HCT116 (cell line): Measurements from ENCODE around the gene SH3PXD2A. TPM values are rescaled to one million over a fixed set of nuclear protein-coding genes. Genes with fewer than 3 reads are reported as not detected.

Experiments used
- ATAC-seq: fragments of 200-7000 bp; cut with Tn5 transposase; 2 replicates; pipeline ENCODE4 v1.9.1; 2020; ENCODE audit warnings: mild to moderate bottlenecking, moderate library complexity
- BruUV-seq: library from RNA; stranded (reverse); fragments of 400-500 nt; replicated peaks from 2 replicates; lab custom pipeline; 2021; lab: Mats Ljungman, UMichigan
- CTCF ChIA-PET: fragments of 300-600 bp; sonication (Branson Sonifier 250); formaldehyde crosslinking; loops from one replicate; lab custom pipeline; 2021; ENCODE audit warnings: antibody characterized with exemption; lab: Charles Lee
- POLR2A ChIA-PET: fragments of 300-600, 350-600 bp; sonication (Branson Sonifier 250); formaldehyde crosslinking; loops from one replicate; lab custom pipeline; 2021; ENCODE audit warnings: antibody characterized with exemption; lab: Charles Lee
- RAD21 ChIA-PET, 2 experiments: fragments of 300-600 bp; sonication (Branson Sonifier 250); formaldehyde crosslinking; loops; one replicate each; lab custom pipeline; 2023; ENCODE audit warnings: low total read pairs in 2 of 2; ENCODE audit not compliant: uncharacterized antibody in 2 of 2, unreplicated experiment in 2 of 2, low non-redundant PET in 1 of 2; lab: Charles Lee
- DNase-seq: peaks from one replicate; pipeline ENCODE4 v3.0.0-alpha.2; 2010; ENCODE audit warnings: low read depth, low spot score
- H2AFZ ChIP-seq: fragments of 200-600 bp; shearing (Covaris generic), sonication (generic); 2 replicates; pipeline ENCODE4 v1.6.1; 2017; ENCODE audit warnings: low read depth, mixed run types, mixed read lengths, antibody characterized with exemption, low read length; ENCODE audit not compliant: poor library complexity, severe bottlenecking
- H3K27ac ChIP-seq: 2 replicates; pipeline ENCODE4 v1.5.1; 2012; ENCODE audit warnings: low read depth, low read length
- H3K27me3 ChIP-seq: fragments of 200-600 bp; sonication (generic); 2 replicates; pipeline ENCODE4 v1.6.1; 2016; ENCODE audit warnings: mixed run types, low read length, mixed read lengths; ENCODE audit not compliant: insufficient read depth
- H3K36me3 ChIP-seq, 2 experiments: fragments of 200-500 bp in 1 of 2; fragments of 200-600 bp in 1 of 2; sonication (Bioruptor generic) in 1 of 2; sonication (generic) in 1 of 2; 2 replicates each; pipeline versions ENCODE4 v1.5.1 to v1.6.1; 2014 to 2016; ENCODE audit warnings: low read length in 2 of 2, inconsistent platforms in 1 of 2, mixed read lengths in 1 of 2, mixed run types in 1 of 2; ENCODE audit not compliant: insufficient read depth in 2 of 2, control insufficient read depth in 1 of 2
- H3K4me1 ChIP-seq, 2 experiments: fragments of 200-600 bp in 1 of 2; sonication (generic) in 1 of 2; 2 replicates each; pipeline versions ENCODE4 v1.5.1 to v1.6.1; 2012 to 2017; ENCODE audit warnings: low read length in 2 of 2, inconsistent platforms in 1 of 2, mild to moderate bottlenecking in 1 of 2, mixed read lengths in 1 of 2, mixed run types in 1 of 2, moderate library complexity in 1 of 2; ENCODE audit not compliant: insufficient read depth in 2 of 2, control insufficient read depth in 1 of 2
- H3K4me2 ChIP-seq: fragments of 200-600 bp; sonication (generic); 2 replicates; pipeline ENCODE4 v1.6.1; 2017; ENCODE audit warnings: mixed run types, low read length, mixed read lengths
- H3K4me3 ChIP-seq, 2 experiments: fragments of 200-600 bp in 1 of 2; sonication (generic) in 1 of 2; replicated peaks in 1 of 2; 2 replicates each; pipeline ENCODE4 v1.5.1; 2011 to 2016; ENCODE audit warnings: low read length in 2 of 2, control low read depth in 1 of 2, low read depth in 1 of 2, mild to moderate bottlenecking in 1 of 2, mixed read lengths in 1 of 2, mixed run types in 1 of 2
- H3K79me2 ChIP-seq: fragments of 200-600 bp; sonication (generic); 2 replicates; pipeline ENCODE4 v1.6.1; 2017; ENCODE audit warnings: mild to moderate bottlenecking, mixed run types, low read length, moderate library complexity, mixed read lengths; ENCODE audit not compliant: insufficient read depth
- H3K9ac ChIP-seq: fragments of 200-600 bp; sonication (generic); 2 replicates; pipeline ENCODE4 v1.6.1; 2016; ENCODE audit warnings: low read length, mixed read lengths
- H3K9me2 ChIP-seq: fragments of 200-600 bp; sonication (generic), shearing (Covaris generic); 2 replicates; pipeline ENCODE4 v1.6.1; 2017; ENCODE audit warnings: mixed run types, mild to moderate bottlenecking, moderate library complexity; ENCODE audit not compliant: insufficient read depth
- H3K9me3 ChIP-seq, 2 experiments: fragments of 200-500 bp in 1 of 2; fragments of 200-600 bp in 1 of 2; sonication (Bioruptor generic) in 1 of 2; sonication (generic) in 1 of 2; 2 replicates each; pipeline ENCODE4 v1.6.1; 2014 to 2017; ENCODE audit warnings: low read length in 2 of 2, mixed read lengths in 2 of 2, inconsistent platforms in 1 of 2, low read depth in 1 of 2, mild to moderate bottlenecking in 1 of 2, mixed run types in 1 of 2, moderate library complexity in 1 of 2; ENCODE audit not compliant: control insufficient read depth in 1 of 2, insufficient read depth in 1 of 2
- H4K20me1 ChIP-seq: fragments of 200-600 bp; sonication (generic), shearing (Covaris generic); 2 replicates; pipeline ENCODE4 v1.6.1; 2017; ENCODE audit warnings: mixed run types, mild to moderate bottlenecking, moderate library complexity; ENCODE audit not compliant: insufficient read depth
- CBX3 ChIP-seq: IDR thresholded peaks from 2 replicates; pipeline ENCODE4 v1.6.1; 2012; ENCODE audit warnings: low read depth
- CEBPB ChIP-seq: IDR thresholded peaks from 2 replicates; pipeline ENCODE4 v1.6.1; 2012; ENCODE audit warnings: low read depth
- EGR1 ChIP-seq: IDR thresholded peaks from 2 replicates; pipeline ENCODE4 v1.6.1; 2012; ENCODE audit warnings: low read depth
- ELF1 ChIP-seq: IDR thresholded peaks from 2 replicates; pipeline ENCODE4 v1.6.1; 2012; ENCODE audit warnings: low read depth, borderline replicate concordance
- EZH2 ChIP-seq: fragments of 200-600 bp; sonication (generic); IDR thresholded peaks from 2 replicates; pipeline ENCODE4 v1.6.1; 2017; ENCODE audit warnings: antibody characterized with exemption, mixed run types
- EZH2phosphoT487 ChIP-seq: fragments of 200-600 bp; IDR thresholded peaks from 2 replicates; pipeline ENCODE4 v1.6.1; 2018; ENCODE audit warnings: antibody characterized with exemption, borderline replicate concordance
- FOSL1 ChIP-seq: IDR thresholded peaks from 2 replicates; pipeline ENCODE4 v1.6.1; 2012; ENCODE audit warnings: low read depth
- JUND ChIP-seq: IDR thresholded peaks from 2 replicates; pipeline ENCODE4 v1.6.1; 2012
- POLR2A ChIP-seq: IDR thresholded peaks from 2 replicates; pipeline ENCODE4 v1.7.0; 2011; ENCODE audit warnings: borderline replicate concordance; ENCODE audit not compliant: insufficient read depth, insufficient read length; ENCODE audit errors: extremely low read depth
- POLR2AphosphoS5 ChIP-seq: IDR thresholded peaks from 2 replicates; pipeline ENCODE4 v1.6.1; 2011; ENCODE audit warnings: mild to moderate bottlenecking, low read depth, low read length, moderate library complexity
- RAD21 ChIP-seq: IDR thresholded peaks from 2 replicates; pipeline ENCODE4 v1.6.1; 2012; ENCODE audit warnings: low read depth, mild to moderate bottlenecking
- SIN3A ChIP-seq: IDR thresholded peaks from 2 replicates; pipeline ENCODE4 v1.6.1; 2012; ENCODE audit warnings: low read depth
- SP1 ChIP-seq: IDR thresholded peaks from 2 replicates; pipeline ENCODE4 v1.6.1; 2012; ENCODE audit warnings: low read depth
- SRF ChIP-seq: IDR thresholded peaks from 2 replicates; pipeline ENCODE4 v1.6.1; 2012; ENCODE audit warnings: low read depth
- TCF7L2 ChIP-seq: IDR thresholded peaks from 2 replicates; pipeline ENCODE4 v1.7.0; 2011; ENCODE audit warnings: borderline replicate concordance, inconsistent platforms; ENCODE audit not compliant: insufficient read depth, insufficient read length; ENCODE audit errors: extremely low read depth
- YY1 ChIP-seq: IDR thresholded peaks from 2 replicates; pipeline ENCODE4 v1.6.1; 2011; ENCODE audit warnings: low read length, low read depth, moderate library complexity, mild to moderate bottlenecking; ENCODE audit not compliant: insufficient replicate concordance; ENCODE audit errors: extremely low read depth
- intact Hi-C: fragments of 100-400 bp; cut with micrococcal nuclease; formaldehyde crosslinking; loops from 2 replicates; pipeline ENCODE4 v1.10.0; 2022
- total RNA-seq: library from RNA; stranded (reverse); gene quantifications from one replicate; pipeline ENCODE4 v1.2.1, GENCODE V29; 2021; ENCODE audit not compliant: unreplicated experiment
- TF ChIP-seq, protein P1 (sequence below): IDR thresholded peaks from 2 replicates; pipeline ENCODE4 v1.6.1; 2011; ENCODE audit warnings: mild to moderate bottlenecking, low read length, moderate library complexity; ENCODE audit not compliant: insufficient replicate concordance; ENCODE audit errors: extremely low read depth
- TF ChIP-seq, protein P2 (sequence below): IDR thresholded peaks from 2 replicates; pipeline ENCODE4 v1.6.1; 2012
- TF ChIP-seq, protein P3 (sequence below): IDR thresholded peaks from 2 replicates; pipeline ENCODE4 v1.6.1; 2012
- TF ChIP-seq, protein P4 (sequence below), 3 experiments: fragments of 200-600 bp in 1 of 3; sonication (generic) in 1 of 3; IDR thresholded peaks in 2 of 3; conservative IDR thresholded peaks in 1 of 3; 2 replicates each; pipeline ENCODE4 v1.5.1; 2012 to 2017; ENCODE audit warnings: low read depth in 2 of 3, low read length in 2 of 3, antibody characterized with exemption in 1 of 3, borderline replicate concordance in 1 of 3, control low read depth in 1 of 3, mild to moderate bottlenecking in 1 of 3, mixed read lengths in 1 of 3, mixed run types in 1 of 3, moderate library complexity in 1 of 3; ENCODE audit not compliant: insufficient read depth in 1 of 3

Gene SH3PXD2A
- total RNA-seq, 1 experiment from 2014 or later, result 8.7 TPM

DNA sequence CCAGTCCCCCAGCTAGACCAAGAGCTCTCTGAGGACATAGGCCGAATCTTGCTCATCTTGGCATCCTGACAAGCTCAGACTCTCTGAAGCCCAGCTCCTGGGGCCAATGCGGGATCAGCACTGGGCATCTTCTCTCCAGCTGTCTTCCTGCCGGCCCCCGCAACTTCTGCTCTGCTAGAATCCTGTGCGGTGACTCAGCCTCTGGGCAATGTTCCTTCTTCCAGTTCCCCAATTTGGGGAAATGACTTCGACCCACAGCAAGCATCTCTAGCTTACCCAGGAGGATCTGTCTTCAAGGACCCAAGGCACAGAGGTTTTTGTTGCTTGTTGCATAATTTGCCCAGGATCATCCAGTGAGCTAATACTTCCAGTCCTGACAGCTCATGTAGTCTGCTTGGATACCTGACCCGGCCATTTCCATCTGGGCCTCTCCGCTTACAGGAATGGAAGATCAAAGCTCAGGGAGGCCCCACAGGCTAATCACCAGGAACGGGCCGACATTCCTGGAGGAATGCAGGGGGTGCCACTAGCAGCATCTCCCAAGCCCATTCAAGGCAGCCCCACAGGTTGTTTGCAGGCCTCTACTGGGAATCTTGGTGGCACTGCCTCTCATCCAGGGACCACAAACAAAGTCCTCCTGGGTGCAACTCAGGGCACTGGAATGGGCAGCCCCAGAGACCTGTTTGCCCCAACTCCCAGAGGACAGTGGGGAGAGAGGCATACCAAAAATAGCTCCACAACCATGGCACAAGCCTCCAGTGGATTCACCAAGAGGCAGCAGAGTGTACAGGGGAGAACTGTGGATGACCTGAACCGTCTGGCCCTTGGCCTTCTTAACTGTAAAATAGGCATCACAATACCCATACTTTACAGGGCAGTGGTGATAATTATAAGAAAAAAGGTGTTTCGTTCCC lies 210.0 kb downstream of the SH3PXD2A start:
- Histone ChIP-seq H3K36me3 (no peaks in the 10 kb centered on the region), H3K4me2 (no peak overlapping the region)

More for the DNA sequence above, 210.0 kb downstream of the SH3PXD2A start:
- ChIA-PET POLR2A (no interaction called here), CTCF (no interaction called here), RAD21 (no interaction called here)
- Histone ChIP-seq H3K27me3 (no peaks in the 10 kb centered on the region), H3K4me3 (no peak overlapping the region), H4K20me1 (no peaks in the 10 kb centered on the region), H3K4me1 (peaks cover 3 to 9% of the 10 kb centered on the region in 2 experiments; a peak in 3 of 4 replicates), H3K9me3 (no peaks in the 10 kb centered on the region), H3K79me2 (no peaks in the 10 kb centered on the region)
- intact Hi-C loops, result no loop called here
- no TSS peak for BruUV-seq
- DNase-seq, result no peak
- TF ChIP-seq, protein P1, sequence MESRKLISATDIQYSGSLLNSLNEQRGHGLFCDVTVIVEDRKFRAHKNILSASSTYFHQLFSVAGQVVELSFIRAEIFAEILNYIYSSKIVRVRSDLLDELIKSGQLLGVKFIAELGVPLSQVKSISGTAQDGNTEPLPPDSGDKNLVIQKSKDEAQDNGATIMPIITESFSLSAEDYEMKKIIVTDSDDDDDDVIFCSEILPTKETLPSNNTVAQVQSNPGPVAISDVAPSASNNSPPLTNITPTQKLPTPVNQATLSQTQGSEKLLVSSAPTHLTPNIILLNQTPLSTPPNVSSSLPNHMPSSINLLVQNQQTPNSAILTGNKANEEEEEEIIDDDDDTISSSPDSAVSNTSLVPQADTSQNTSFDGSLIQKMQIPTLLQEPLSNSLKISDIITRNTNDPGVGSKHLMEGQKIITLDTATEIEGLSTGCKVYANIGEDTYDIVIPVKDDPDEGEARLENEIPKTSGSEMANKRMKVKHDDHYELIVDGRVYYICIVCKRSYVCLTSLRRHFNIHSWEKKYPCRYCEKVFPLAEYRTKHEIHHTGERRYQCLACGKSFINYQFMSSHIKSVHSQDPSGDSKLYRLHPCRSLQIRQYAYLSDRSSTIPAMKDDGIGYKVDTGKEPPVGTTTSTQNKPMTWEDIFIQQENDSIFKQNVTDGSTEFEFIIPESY, result no peak
- TF ChIP-seq RAD21, result no peak
- TF ChIP-seq, protein P2, sequence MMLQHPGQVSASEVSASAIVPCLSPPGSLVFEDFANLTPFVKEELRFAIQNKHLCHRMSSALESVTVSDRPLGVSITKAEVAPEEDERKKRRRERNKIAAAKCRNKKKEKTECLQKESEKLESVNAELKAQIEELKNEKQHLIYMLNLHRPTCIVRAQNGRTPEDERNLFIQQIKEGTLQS, result no peak
- no peak for TF ChIP-seq SRF
- no peak for TF ChIP-seq SP1
- TF ChIP-seq POLR2AphosphoS5, result no peak
- TF ChIP-seq FOSL1, result no peak
- no peak for TF ChIP-seq YY1
- TF ChIP-seq, protein P3, sequence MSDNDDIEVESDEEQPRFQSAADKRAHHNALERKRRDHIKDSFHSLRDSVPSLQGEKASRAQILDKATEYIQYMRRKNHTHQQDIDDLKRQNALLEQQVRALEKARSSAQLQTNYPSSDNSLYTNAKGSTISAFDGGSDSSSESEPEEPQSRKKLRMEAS, result no peak
- TF ChIP-seq EZH2phosphoT487, result no peak
- no peak for TF ChIP-seq JUND
- TF ChIP-seq ELF1, result no peak
- TF ChIP-seq CEBPB, result no peak
- no peak for TF ChIP-seq EZH2
- TF ChIP-seq POLR2A, result no peak
- TF ChIP-seq, protein P4, sequence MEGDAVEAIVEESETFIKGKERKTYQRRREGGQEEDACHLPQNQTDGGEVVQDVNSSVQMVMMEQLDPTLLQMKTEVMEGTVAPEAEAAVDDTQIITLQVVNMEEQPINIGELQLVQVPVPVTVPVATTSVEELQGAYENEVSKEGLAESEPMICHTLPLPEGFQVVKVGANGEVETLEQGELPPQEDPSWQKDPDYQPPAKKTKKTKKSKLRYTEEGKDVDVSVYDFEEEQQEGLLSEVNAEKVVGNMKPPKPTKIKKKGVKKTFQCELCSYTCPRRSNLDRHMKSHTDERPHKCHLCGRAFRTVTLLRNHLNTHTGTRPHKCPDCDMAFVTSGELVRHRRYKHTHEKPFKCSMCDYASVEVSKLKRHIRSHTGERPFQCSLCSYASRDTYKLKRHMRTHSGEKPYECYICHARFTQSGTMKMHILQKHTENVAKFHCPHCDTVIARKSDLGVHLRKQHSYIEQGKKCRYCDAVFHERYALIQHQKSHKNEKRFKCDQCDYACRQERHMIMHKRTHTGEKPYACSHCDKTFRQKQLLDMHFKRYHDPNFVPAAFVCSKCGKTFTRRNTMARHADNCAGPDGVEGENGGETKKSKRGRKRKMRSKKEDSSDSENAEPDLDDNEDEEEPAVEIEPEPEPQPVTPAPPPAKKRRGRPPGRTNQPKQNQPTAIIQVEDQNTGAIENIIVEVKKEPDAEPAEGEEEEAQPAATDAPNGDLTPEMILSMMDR (IDR thresholded peaks at IDR 0.05 in 2 of 3, conservative IDR thresholded peaks at IDR 0.05 in 1 of 3; ENCODE audit: borderline replicate concordance in 1 of 3, insufficient read depth in 1 of 3, low read depth in 2 of 3, low read length in 2 of 3), result no peak
- no peak for TF ChIP-seq CBX3
- TF ChIP-seq SIN3A, result no peak
- TF ChIP-seq EGR1, result no peak
- TF ChIP-seq TCF7L2, result no peak
- TF ChIP-seq, all 23 proteins: peak for 0
- Histone ChIP-seq H3K9me2 (no peaks in the 10 kb centered on the region), H3K9ac (no peak overlapping the region), H2AFZ (no peak overlapping the region), H3K27ac (no peak overlapping the region)
- no peak for ATAC-seq
